H1 (cell line): ENCODE measurements around the gene CKAP5. TPM values are rescaled to one million over a fixed set of nuclear protein-coding genes. Genes with fewer than 3 reads are reported as not detected.

Source experiments
- CTCF ChIA-PET: fragments of 300-600 bp; sonication (Branson Sonifier 250); formaldehyde crosslinking; loops from one replicate; lab custom pipeline; 2021; ENCODE audit not compliant: partially characterized antibody; lab: Charles Lee
- POLR2A ChIA-PET: fragments of 300-600 bp; sonication (Branson Sonifier 250); formaldehyde crosslinking; loops from one replicate; lab custom pipeline; 2021; ENCODE audit warnings: inconsistent platforms; ENCODE audit not compliant: partially characterized antibody; lab: Charles Lee
- DNase-seq, 2 experiments: peaks; one replicate each; pipeline versions ENCODE4 v3.0.0 to v3.0.0-alpha.2; 2010 to 2022; ENCODE audit warnings: low spot score in 2 of 2, low read depth in 1 of 2, mixed read lengths in 1 of 2
- FAIRE-seq: peaks from 2 replicates; lab custom pipeline; 2011; peaks lifted over from hg19 to GRCh38; lab: Jason Lieb, UNC
- H2AFZ ChIP-seq: 2 replicates; pipeline ENCODE4 v1.8.1; 2012; ENCODE audit warnings: low read length, inconsistent platforms
- H2AK5ac ChIP-seq: 2 replicates; pipeline ENCODE4 v1.6.1; 2013; ENCODE audit warnings: low read depth, low read length
- H2BK120ac ChIP-seq: replicated peaks from 2 replicates; pipeline ENCODE3; 2013; ENCODE audit warnings: low read depth, low read length, inconsistent platforms
- H2BK12ac ChIP-seq: 2 replicates; pipeline ENCODE4 v1.6.1; 2013; ENCODE audit warnings: low read depth, low read length
- H2BK15ac ChIP-seq: 2 replicates; pipeline ENCODE4 v1.6.1; 2013; ENCODE audit warnings: low read length
- H2BK20ac ChIP-seq: 2 replicates; pipeline ENCODE4 v1.6.1; 2013; ENCODE audit warnings: low read length
- H2BK5ac ChIP-seq: 2 replicates; pipeline ENCODE4 v1.6.1; 2013; ENCODE audit warnings: low read depth, low read length
- H3K14ac ChIP-seq: 2 replicates; pipeline ENCODE4 v1.6.1; 2013; ENCODE audit warnings: inconsistent platforms; ENCODE audit not compliant: insufficient read length
- H3K18ac ChIP-seq: 2 replicates; pipeline ENCODE4 v1.6.1; 2013; ENCODE audit warnings: low read length; ENCODE audit errors: extremely low read depth
- H3K23ac ChIP-seq: 2 replicates; pipeline ENCODE4 v1.6.1; 2013; ENCODE audit warnings: inconsistent platforms; ENCODE audit not compliant: insufficient read length
- H3K23me2 ChIP-seq: 2 replicates; pipeline ENCODE4 v1.6.1; 2013; ENCODE audit warnings: low read depth, low read length
- H3K27ac ChIP-seq: 2 replicates; pipeline ENCODE4 v1.6.1; 2011; ENCODE audit warnings: low read depth, low read length, inconsistent platforms
- H3K27me3 ChIP-seq, 4 experiments: replicated peaks in 1 of 4; 1 replicate in 1 of 4; 2 replicates in 3 of 4; pipeline versions ENCODE4 v1.6.1 to v1.8.1; 2011 to 2013; ENCODE audit warnings: low read length in 3 of 4, mild to moderate bottlenecking in 3 of 4, inconsistent platforms in 2 of 4, mixed read lengths in 2 of 4, moderate library complexity in 1 of 4; ENCODE audit not compliant: control insufficient read depth in 3 of 4, insufficient read depth in 3 of 4; ENCODE audit errors: extremely low read depth in 1 of 4
- H3K36me3 ChIP-seq, 4 experiments: 2 replicates each; pipeline versions ENCODE4 v1.6.1 to v1.8.1; 2011 to 2013; ENCODE audit warnings: mild to moderate bottlenecking in 4 of 4, low read length in 3 of 4, moderate library complexity in 2 of 4, control low read depth in 1 of 4, inconsistent platforms in 1 of 4; ENCODE audit not compliant: insufficient read depth in 4 of 4, control insufficient read depth in 2 of 4
- H3K4ac ChIP-seq: replicated peaks from 2 replicates; pipeline ENCODE3; 2013; ENCODE audit warnings: low read length, low read depth, mixed read lengths, inconsistent platforms; ENCODE audit not compliant: insufficient read length
- H3K4me1 ChIP-seq, 4 experiments: replicated peaks in 1 of 4; 1 replicate in 1 of 4; 2 replicates in 3 of 4; pipeline versions ENCODE4 v1.6.1 to v1.8.1; 2011 to 2013; ENCODE audit warnings: low read length in 3 of 4, inconsistent platforms in 2 of 4, mixed read lengths in 1 of 4; ENCODE audit not compliant: insufficient read depth in 4 of 4, control insufficient read depth in 3 of 4
- H3K4me2 ChIP-seq, 2 experiments: 2 replicates each; pipeline versions ENCODE4 v1.6.1 to v1.8.1; 2011 to 2013; ENCODE audit warnings: low read depth in 2 of 2, low read length in 2 of 2, control low read depth in 1 of 2, inconsistent platforms in 1 of 2, mild to moderate bottlenecking in 1 of 2; ENCODE audit not compliant: insufficient read depth in 1 of 2
- H3K4me3 ChIP-seq, 4 experiments: fragments of 200-600, 300-600 bp in 1 of 4; sonication (generic), shearing (Covaris generic), sonication (Bioruptor Twin) in 1 of 4; 2 replicates each; pipeline versions ENCODE4 v1.5.1 to v1.8.1; 2011 to 2016; ENCODE audit warnings: low read length in 4 of 4, low read depth in 3 of 4, control low read depth in 2 of 4, inconsistent platforms in 2 of 4, mild to moderate bottlenecking in 2 of 4, mixed read lengths in 1 of 4, moderate library complexity in 1 of 4; ENCODE audit not compliant: insufficient read depth in 2 of 4; ENCODE audit errors: extremely low read depth in 1 of 4
- H3K56ac ChIP-seq: replicated peaks from 2 replicates; pipeline ENCODE3; 2013; ENCODE audit warnings: low read depth, mild to moderate bottlenecking, mixed read lengths, low read length, inconsistent platforms; ENCODE audit not compliant: insufficient read length
- H3K79me1 ChIP-seq: 2 replicates; pipeline ENCODE4 v1.6.1; 2013; ENCODE audit warnings: low read depth, low read length, control low read depth
- H3K79me2 ChIP-seq, 2 experiments: 2 replicates each; pipeline versions ENCODE4 v1.6.1 to v1.8.1; 2012 to 2013; ENCODE audit warnings: low read length in 2 of 2, mild to moderate bottlenecking in 2 of 2, inconsistent platforms in 1 of 2; ENCODE audit not compliant: insufficient read depth in 2 of 2, control insufficient read depth in 1 of 2
- H3K9ac ChIP-seq, 4 experiments: replicated peaks in 1 of 4; 1 replicate in 1 of 4; 2 replicates in 3 of 4; pipeline versions ENCODE4 v1.6.1 to v1.8.1; 2011 to 2013; ENCODE audit warnings: low read depth in 3 of 4, low read length in 3 of 4, control low read depth in 2 of 4, mild to moderate bottlenecking in 2 of 4, moderate library complexity in 2 of 4, inconsistent platforms in 1 of 4; ENCODE audit errors: extremely low read depth in 1 of 4
- H3K9me3 ChIP-seq, 2 experiments: 2 replicates each; pipeline versions ENCODE4 v1.6.1 to v1.8.1; 2012 to 2013; ENCODE audit warnings: mild to moderate bottlenecking in 2 of 2, moderate library complexity in 2 of 2, control low read depth in 1 of 2, inconsistent platforms in 1 of 2, low read depth in 1 of 2, low read length in 1 of 2, mixed read lengths in 1 of 2; ENCODE audit not compliant: insufficient read depth in 2 of 2
- H4K20me1 ChIP-seq, 2 experiments: replicated peaks in 1 of 2; 2 replicates each; pipeline versions ENCODE3 to v1.8.1; 2011 to 2013; ENCODE audit warnings: inconsistent platforms in 2 of 2, low read length in 2 of 2, mild to moderate bottlenecking in 1 of 2; ENCODE audit not compliant: insufficient read depth in 2 of 2, control insufficient read depth in 1 of 2
- H4K5ac ChIP-seq: 2 replicates; pipeline ENCODE4 v1.6.1; 2013; ENCODE audit warnings: low read length, low read depth, mixed read lengths, inconsistent platforms; ENCODE audit not compliant: insufficient read length
- H4K8ac ChIP-seq: 2 replicates; pipeline ENCODE4 v1.8.0; 2013; ENCODE audit warnings: mild to moderate bottlenecking, moderate library complexity, low read length, inconsistent platforms; ENCODE audit not compliant: insufficient read depth; ENCODE audit errors: extremely low read depth
- H4K91ac ChIP-seq: replicated peaks from 2 replicates; pipeline ENCODE3; 2013; ENCODE audit warnings: low read length, mixed read lengths, inconsistent platforms; ENCODE audit not compliant: insufficient read length
- BRCA1 ChIP-seq: IDR thresholded peaks from 2 replicates; pipeline ENCODE4 v1.6.1; 2012; ENCODE audit warnings: low read depth, low read length, improper control_type of control experiment
- HDAC6 ChIP-seq: IDR thresholded peaks from one replicate; pipeline ENCODE4 v1.7.1; 2012; ENCODE audit warnings: low read depth, mild to moderate bottlenecking, inconsistent platforms, low read length, moderate library complexity
- POLR2A ChIP-seq, 2 experiments: IDR thresholded peaks; 1 replicate in 1 of 2; 2 replicates in 1 of 2; pipeline ENCODE4 v1.6.1; 2011; ENCODE audit warnings: low read depth in 2 of 2, low read length in 2 of 2, mild to moderate bottlenecking in 2 of 2; ENCODE audit errors: control extremely low read depth in 1 of 2
- TBP ChIP-seq: IDR thresholded peaks from 2 replicates; pipeline ENCODE4 v1.6.1; 2011; ENCODE audit warnings: low read depth, low read length, improper control_type of control experiment
- polyA plus RNA-seq, 7 experiments: library from polyadenylated mRNA; depleted of rRNA in 3 of 7; stranded (reverse) in 5 of 7; unstranded in 2 of 7; fragments of >200 nt in 5 of 7; fragments of 200-250 nt in 2 of 7; gene quantifications; 1 replicate in 5 of 7; 2 replicates in 1 of 7; 4 replicates in 1 of 7; pipeline versions ENCODE4 v1.2.1 to v1.2.3, GENCODE V29; 2011 to 2013; ENCODE audit warnings: missing spikeins in 2 of 7, mixed read lengths in 2 of 7
- total RNA-seq: library from RNA; stranded (reverse); fragmentation: NEBNext Ultra II Directional; extraction: Animal tissue kit (Norgen Biotek cat#: 25700); gene quantifications from 2 replicates; pipeline ENCODE4 v1.2.1, GENCODE V29; 2021

The CKAP5 gene
- total and polyA plus RNA-seq, 2 of the 8 experiments (the other 6 are each of a cell fraction or from before 2014, with no cell fraction given): 64.8 to 185 TPM

- Histone ChIP-seq H3K4ac (no peak overlapping the region), H2BK12ac (no peak overlapping the region), H3K56ac (no peak overlapping the region), H3K4me3 (no peak overlapping the region), H4K91ac (no peak overlapping the region), H3K79me1 (no peaks in the 10 kb centered on the region), H3K9ac (no peak overlapping the region), H3K4me1 (no peaks in the 10 kb centered on the region), H2AFZ (no peak overlapping the region), H3K27me3 (no peaks in the 10 kb centered on the region; a peak in 1 of 7 replicates), H3K36me3 (peaks cover 22 to 82% (median 61%) of the 10 kb centered on the region in 4 experiments), H4K20me1 (peaks cover 0 to 2% of the 10 kb centered on the region in 2 experiments), H3K9me3 (no peaks in the 10 kb centered on the region), H3K14ac (no peak overlapping the region), H2BK15ac (no peak overlapping the region), H3K23me2 (no peaks in the 10 kb centered on the region), H2AK5ac (no peak overlapping the region), H2BK20ac (no peak overlapping the region), H3K27ac (no peak overlapping the region), H2BK120ac (no peak overlapping the region), H3K4me2 (no peak overlapping the region), H4K8ac (no peak overlapping the region), H3K79me2 (no peaks in the 10 kb centered on the region), H2BK5ac (no peak overlapping the region), H3K18ac (no peak overlapping the region), H3K23ac (no peak overlapping the region), H4K5ac (no peak overlapping the region)
- DNase-seq (no peak), FAIRE-seq (no peak)
- ChIA-PET POLR2A (interaction anchor here (0.7 kb wide), 1 partner anchor 51 kb away, joined by 3 read pairs; no protein-coding TSS in a partner anchor), CTCF (no interaction called here)
- TF ChIP-seq TBP: no peak
- no peak for TF ChIP-seq BRCA1
- no peak for TF ChIP-seq POLR2A (IDR thresholded peaks at IDR 0.05; ENCODE audit: control extremely low read depth in 1 of 2, low read depth in 2 of 2, low read length in 2 of 2)
- TF ChIP-seq HDAC6: no peak
Measured at GRCh38 chr11:46762248-46762647, 83.8 kb downstream of the CKAP5 start.
